GM06990 (cell line): ENCODE results near the gene UST.

ENCODE experiments used
- DNase-seq: peaks from one replicate; pipeline ENCODE4 v3.0.0-alpha.2; 2011; ENCODE audit not compliant: insufficient read length; ENCODE audit errors: extremely low read depth
- H3K27me3 ChIP-seq: replicated peaks from 2 replicates; pipeline ENCODE4 v1.6.0; 2011; ENCODE audit warnings: low read length; ENCODE audit not compliant: control insufficient read depth, insufficient read depth
- H3K36me3 ChIP-seq: 2 replicates; pipeline ENCODE4 v1.5.1; 2011; ENCODE audit warnings: low read length; ENCODE audit not compliant: control insufficient read depth, insufficient read depth
- H3K4me3 ChIP-seq: replicated peaks from 2 replicates; pipeline ENCODE4 v1.5.1; 2011; ENCODE audit warnings: low read depth, mild to moderate bottlenecking, control low read depth, low read length
- TF ChIP-seq, protein P1 (sequence below): IDR thresholded peaks from 2 replicates; pipeline ENCODE4 v1.5.1; 2011; ENCODE audit warnings: low read length, control low read depth, mild to moderate bottlenecking, inconsistent platforms; ENCODE audit not compliant: insufficient read depth, poor library complexity, severe bottlenecking

UST gene

DNA sequence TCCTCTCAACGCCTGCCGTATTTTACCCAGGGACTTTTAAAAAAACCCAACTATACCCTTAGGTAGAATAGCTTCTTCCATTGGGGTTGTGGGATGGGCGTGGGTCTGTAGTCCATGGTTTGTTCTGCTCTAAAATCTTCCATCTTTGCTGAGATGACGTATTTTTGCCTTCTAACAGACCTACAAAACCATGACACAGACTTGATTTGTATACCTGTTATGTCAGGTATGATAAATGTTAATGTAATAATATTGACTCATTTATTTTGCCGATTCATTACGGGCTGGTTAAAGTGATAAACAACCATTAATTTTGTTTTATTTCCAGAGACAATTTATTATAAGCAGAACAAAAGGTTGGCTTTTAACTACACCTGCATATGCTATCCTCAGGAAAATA, 48.7 kb downstream of the UST start:
- H3K4me3 ChIP-seq = no peak overlapping the region
- no peaks in the 10 kb centered on the region for H3K36me3 ChIP-seq
- DNase-seq = no peak
- no peaks in the 10 kb centered on the region; the same call in 1 of the 2 replicates for H3K27me3 ChIP-seq
- TF ChIP-seq, protein P1, sequence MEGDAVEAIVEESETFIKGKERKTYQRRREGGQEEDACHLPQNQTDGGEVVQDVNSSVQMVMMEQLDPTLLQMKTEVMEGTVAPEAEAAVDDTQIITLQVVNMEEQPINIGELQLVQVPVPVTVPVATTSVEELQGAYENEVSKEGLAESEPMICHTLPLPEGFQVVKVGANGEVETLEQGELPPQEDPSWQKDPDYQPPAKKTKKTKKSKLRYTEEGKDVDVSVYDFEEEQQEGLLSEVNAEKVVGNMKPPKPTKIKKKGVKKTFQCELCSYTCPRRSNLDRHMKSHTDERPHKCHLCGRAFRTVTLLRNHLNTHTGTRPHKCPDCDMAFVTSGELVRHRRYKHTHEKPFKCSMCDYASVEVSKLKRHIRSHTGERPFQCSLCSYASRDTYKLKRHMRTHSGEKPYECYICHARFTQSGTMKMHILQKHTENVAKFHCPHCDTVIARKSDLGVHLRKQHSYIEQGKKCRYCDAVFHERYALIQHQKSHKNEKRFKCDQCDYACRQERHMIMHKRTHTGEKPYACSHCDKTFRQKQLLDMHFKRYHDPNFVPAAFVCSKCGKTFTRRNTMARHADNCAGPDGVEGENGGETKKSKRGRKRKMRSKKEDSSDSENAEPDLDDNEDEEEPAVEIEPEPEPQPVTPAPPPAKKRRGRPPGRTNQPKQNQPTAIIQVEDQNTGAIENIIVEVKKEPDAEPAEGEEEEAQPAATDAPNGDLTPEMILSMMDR = no peak

GRCh38 chr6:148799647-148800046, 52.8 kb downstream of the UST start:
- no peak overlapping the region for H3K4me3 ChIP-seq
- TF ChIP-seq, protein P1 = no peak
- no peak for DNase-seq

GRCh38 chr6:148800536-148800935, 53.7 kb downstream of the UST start:
- Histone ChIP-seq H3K4me3 (no peak overlapping the region), H3K36me3 (no peaks in the 10 kb centered on the region), H3K27me3 (no peaks in the 10 kb centered on the region; the same call in 1 of the 2 replicates)
- TF ChIP-seq, protein P1 = no peak
- no peak for DNase-seq

More at GRCh38 chr6:148799647-148800046, 52.8 kb downstream of the UST start:
- Histone ChIP-seq H3K27me3 (no peaks in the 10 kb centered on the region; the same call in 1 of the 2 replicates), H3K36me3 (no peaks in the 10 kb centered on the region)

DNA sequence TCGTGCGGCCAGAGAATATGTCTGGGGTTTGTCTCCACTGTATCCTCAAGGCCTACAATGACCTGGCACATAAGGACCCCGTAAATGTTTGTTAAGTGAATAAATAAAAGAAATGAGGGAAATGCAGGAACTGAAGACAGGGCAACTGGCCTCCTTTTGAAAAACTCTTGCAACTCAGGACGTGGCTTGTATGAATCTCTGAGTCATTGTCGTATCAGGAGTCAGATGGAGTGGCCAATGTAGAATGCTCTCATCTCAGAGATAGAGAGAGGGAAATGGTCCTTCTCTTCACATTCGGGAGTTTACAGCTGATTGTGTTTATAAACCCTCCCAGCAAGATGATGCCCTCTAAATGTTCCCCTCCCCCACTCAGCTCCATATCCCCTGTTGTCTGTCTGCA, 57.1 kb downstream of the UST start:
- TF ChIP-seq, protein P1 = no peak
- H3K36me3 ChIP-seq = no peaks in the 10 kb centered on the region
- no peaks in the 10 kb centered on the region; the same call in 1 of the 2 replicates for H3K27me3 ChIP-seq
- no peak overlapping the region for H3K4me3 ChIP-seq
- DNase-seq = no peak

DNA sequence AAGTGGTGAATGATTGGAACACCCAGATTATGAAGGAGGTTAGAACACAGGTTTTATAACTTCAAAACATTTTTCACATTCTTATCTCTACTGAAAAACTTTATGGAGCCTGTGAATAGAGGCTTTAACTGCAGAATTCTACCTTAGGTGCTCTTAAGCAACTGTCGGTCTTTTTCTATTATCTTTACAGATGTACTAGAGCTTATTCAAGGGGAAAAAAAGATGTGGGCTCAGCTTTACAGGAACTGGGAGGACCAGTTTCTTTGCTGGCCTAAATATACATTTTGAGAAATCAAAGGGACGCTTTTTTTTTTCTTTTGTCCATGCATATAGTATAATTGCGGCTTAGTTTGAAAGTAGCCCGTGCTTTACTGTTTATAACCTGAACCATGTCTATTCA, 58.9 kb downstream of the UST start:
- Histone ChIP-seq H3K4me3 (no peak overlapping the region), H3K36me3 (no peaks in the 10 kb centered on the region), H3K27me3 (no peaks in the 10 kb centered on the region; the same call in 1 of the 2 replicates)
- TF ChIP-seq, protein P1 = no peak
- no peak for DNase-seq

GRCh38 chr6:148807784-148808183, 61.0 kb downstream of the UST start:
- Histone ChIP-seq H3K36me3 (no peaks in the 10 kb centered on the region), H3K27me3 (no peaks in the 10 kb centered on the region; the same call in 1 of the 2 replicates), H3K4me3 (no peak overlapping the region)
- no peak for DNase-seq
- TF ChIP-seq, protein P1 = no peak
